HEK293 (cell line): Measurements from ENCODE around the gene BUB1.

Experiments used
- KLF16 ChIP-seq: fragments of 450-650 bp; formaldehyde crosslinking; IDR thresholded peaks from 2 replicates; pipeline ENCODE4 v1.5.1; 2017; ENCODE audit warnings: missing biosample characterization, missing genetic modification characterization
- ZFP41 ChIP-seq: fragments of 450-650 bp; formaldehyde crosslinking; IDR thresholded peaks from 2 replicates; pipeline ENCODE4 v1.5.1; 2016; ENCODE audit warnings: missing biosample characterization, missing genetic modification characterization, borderline replicate concordance
- ZNF23 ChIP-seq: fragments of 450-650 bp; formaldehyde crosslinking; IDR thresholded peaks from 2 replicates; pipeline ENCODE4 v1.5.1; 2016; ENCODE audit warnings: missing biosample characterization, missing genetic modification characterization, borderline replicate concordance
- ZNF629 ChIP-seq: fragments of 450-650 bp; formaldehyde crosslinking; IDR thresholded peaks from 2 replicates; pipeline ENCODE4 v1.5.1; 2017; ENCODE audit warnings: missing biosample characterization, missing genetic modification characterization
- ZNF707 ChIP-seq: fragments of 450-650 bp; formaldehyde crosslinking; IDR thresholded peaks from 2 replicates; pipeline ENCODE4 v1.5.1; 2016; ENCODE audit warnings: missing biosample characterization, missing genetic modification characterization
- TF ChIP-seq, protein P1 (sequence below): fragments of 450-650 bp; formaldehyde crosslinking; IDR thresholded peaks from 2 replicates; pipeline ENCODE4 v1.5.1; 2016; ENCODE audit warnings: missing biosample characterization, missing genetic modification characterization
- TF ChIP-seq, protein P2 (sequence below): fragments of 450-650 bp; formaldehyde crosslinking; IDR thresholded peaks from 2 replicates; pipeline ENCODE4 v1.5.1; 2016; ENCODE audit warnings: missing biosample characterization, missing genetic modification characterization, low read depth
- TF ChIP-seq, protein P3 (sequence below): fragments of 450-650 bp; formaldehyde crosslinking; IDR thresholded peaks from 2 replicates; pipeline ENCODE4 v1.5.1; 2016; ENCODE audit warnings: missing biosample characterization, missing genetic modification characterization
- TF ChIP-seq, protein P4 (sequence below): fragments of 450-650 bp; formaldehyde crosslinking; IDR thresholded peaks from 2 replicates; pipeline ENCODE4 v1.5.1; 2016; ENCODE audit warnings: missing biosample characterization, missing genetic modification characterization

DNA sequence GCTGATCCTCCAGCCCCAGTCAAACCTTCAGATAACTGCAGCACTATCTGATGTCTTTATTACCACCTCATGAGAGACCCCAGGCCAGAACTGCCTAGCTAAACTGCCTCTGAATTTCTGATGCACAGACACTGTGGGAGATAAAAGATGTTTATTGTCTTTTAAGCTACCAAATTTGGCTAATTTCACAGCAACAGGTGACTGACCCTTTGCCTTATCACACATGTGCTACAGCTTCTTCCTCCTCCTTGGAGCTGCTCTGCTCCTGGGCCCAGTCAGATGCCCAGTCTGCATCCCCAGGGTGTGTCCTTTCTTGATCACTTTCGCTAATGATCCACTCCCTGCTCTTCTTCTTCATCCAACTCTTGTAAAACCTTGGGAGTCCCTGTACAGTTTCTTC, 34.9 kb upstream of the BUB1 start:
- TF ChIP-seq, protein P1, sequence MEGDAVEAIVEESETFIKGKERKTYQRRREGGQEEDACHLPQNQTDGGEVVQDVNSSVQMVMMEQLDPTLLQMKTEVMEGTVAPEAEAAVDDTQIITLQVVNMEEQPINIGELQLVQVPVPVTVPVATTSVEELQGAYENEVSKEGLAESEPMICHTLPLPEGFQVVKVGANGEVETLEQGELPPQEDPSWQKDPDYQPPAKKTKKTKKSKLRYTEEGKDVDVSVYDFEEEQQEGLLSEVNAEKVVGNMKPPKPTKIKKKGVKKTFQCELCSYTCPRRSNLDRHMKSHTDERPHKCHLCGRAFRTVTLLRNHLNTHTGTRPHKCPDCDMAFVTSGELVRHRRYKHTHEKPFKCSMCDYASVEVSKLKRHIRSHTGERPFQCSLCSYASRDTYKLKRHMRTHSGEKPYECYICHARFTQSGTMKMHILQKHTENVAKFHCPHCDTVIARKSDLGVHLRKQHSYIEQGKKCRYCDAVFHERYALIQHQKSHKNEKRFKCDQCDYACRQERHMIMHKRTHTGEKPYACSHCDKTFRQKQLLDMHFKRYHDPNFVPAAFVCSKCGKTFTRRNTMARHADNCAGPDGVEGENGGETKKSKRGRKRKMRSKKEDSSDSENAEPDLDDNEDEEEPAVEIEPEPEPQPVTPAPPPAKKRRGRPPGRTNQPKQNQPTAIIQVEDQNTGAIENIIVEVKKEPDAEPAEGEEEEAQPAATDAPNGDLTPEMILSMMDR = no peak
- TF ChIP-seq ZNF707 (no peak), KLF16 (tag by site-specific recombination) (no peak), ZNF629 (no peak), ZNF23 (no peak), ZFP41 (tag by site-specific recombination) (no peak)
- TF ChIP-seq, protein P2, sequence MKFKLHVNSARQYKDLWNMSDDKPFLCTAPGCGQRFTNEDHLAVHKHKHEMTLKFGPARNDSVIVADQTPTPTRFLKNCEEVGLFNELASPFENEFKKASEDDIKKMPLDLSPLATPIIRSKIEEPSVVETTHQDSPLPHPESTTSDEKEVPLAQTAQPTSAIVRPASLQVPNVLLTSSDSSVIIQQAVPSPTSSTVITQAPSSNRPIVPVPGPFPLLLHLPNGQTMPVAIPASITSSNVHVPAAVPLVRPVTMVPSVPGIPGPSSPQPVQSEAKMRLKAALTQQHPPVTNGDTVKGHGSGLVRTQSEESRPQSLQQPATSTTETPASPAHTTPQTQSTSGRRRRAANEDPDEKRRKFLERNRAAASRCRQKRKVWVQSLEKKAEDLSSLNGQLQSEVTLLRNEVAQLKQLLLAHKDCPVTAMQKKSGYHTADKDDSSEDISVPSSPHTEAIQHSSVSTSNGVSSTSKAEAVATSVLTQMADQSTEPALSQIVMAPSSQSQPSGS (tag by site-specific recombination) = no peak
- TF ChIP-seq, protein P3, sequence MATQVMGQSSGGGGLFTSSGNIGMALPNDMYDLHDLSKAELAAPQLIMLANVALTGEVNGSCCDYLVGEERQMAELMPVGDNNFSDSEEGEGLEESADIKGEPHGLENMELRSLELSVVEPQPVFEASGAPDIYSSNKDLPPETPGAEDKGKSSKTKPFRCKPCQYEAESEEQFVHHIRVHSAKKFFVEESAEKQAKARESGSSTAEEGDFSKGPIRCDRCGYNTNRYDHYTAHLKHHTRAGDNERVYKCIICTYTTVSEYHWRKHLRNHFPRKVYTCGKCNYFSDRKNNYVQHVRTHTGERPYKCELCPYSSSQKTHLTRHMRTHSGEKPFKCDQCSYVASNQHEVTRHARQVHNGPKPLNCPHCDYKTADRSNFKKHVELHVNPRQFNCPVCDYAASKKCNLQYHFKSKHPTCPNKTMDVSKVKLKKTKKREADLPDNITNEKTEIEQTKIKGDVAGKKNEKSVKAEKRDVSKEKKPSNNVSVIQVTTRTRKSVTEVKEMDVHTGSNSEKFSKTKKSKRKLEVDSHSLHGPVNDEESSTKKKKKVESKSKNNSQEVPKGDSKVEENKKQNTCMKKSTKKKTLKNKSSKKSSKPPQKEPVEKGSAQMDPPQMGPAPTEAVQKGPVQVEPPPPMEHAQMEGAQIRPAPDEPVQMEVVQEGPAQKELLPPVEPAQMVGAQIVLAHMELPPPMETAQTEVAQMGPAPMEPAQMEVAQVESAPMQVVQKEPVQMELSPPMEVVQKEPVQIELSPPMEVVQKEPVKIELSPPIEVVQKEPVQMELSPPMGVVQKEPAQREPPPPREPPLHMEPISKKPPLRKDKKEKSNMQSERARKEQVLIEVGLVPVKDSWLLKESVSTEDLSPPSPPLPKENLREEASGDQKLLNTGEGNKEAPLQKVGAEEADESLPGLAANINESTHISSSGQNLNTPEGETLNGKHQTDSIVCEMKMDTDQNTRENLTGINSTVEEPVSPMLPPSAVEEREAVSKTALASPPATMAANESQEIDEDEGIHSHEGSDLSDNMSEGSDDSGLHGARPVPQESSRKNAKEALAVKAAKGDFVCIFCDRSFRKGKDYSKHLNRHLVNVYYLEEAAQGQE = no peak
- TF ChIP-seq, protein P4, sequence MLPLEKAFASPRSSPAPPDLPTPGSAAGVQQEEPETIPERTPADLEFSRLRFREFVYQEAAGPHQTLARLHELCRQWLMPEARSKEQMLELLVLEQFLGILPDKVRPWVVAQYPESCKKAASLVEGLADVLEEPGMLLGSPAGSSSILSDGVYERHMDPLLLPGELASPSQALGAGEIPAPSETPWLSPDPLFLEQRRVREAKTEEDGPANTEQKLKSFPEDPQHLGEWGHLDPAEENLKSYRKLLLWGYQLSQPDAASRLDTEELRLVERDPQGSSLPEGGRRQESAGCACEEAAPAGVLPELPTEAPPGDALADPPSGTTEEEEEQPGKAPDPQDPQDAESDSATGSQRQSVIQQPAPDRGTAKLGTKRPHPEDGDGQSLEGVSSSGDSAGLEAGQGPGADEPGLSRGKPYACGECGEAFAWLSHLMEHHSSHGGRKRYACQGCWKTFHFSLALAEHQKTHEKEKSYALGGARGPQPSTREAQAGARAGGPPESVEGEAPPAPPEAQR (tag by site-specific recombination) = no peak
